ENCODE data around the gene USP21.

DNA sequence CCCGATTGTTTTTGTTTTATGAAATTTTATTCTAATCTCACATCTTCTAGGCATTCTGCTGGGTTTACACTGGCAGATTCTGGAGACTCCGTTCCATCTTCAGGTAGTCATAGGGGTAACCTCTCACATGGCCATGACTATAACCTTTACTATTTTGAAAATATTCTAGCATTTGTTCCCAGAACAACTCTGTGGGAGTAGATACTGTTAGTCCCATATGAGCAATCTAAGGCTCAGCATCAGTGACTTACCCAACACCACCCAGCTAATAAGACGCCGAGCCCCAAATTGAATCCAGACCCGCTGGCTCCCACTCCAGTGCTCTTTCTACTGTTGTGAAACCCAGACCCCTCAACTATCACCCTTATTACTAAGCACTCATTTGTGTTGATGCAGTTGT, 29.7 kb downstream of the USP21 start:
- TF ChIP-seq CTCF (IDR thresholded peaks at IDR 0.05) (no peak), SIN3A (IDR thresholded peaks at IDR 0.05; ENCODE audit: borderline replicate concordance, insufficient read depth, low read depth, low read length) (no peak), POLR2AphosphoS5 (IDR thresholded peaks at IDR 0.05; ENCODE audit: low read depth, low read length) (no peak), TCF7L2 (IDR thresholded peaks at IDR 0.05; ENCODE audit: low read depth, low read length) (no peak)
- TF ChIP-seq, protein P1, sequence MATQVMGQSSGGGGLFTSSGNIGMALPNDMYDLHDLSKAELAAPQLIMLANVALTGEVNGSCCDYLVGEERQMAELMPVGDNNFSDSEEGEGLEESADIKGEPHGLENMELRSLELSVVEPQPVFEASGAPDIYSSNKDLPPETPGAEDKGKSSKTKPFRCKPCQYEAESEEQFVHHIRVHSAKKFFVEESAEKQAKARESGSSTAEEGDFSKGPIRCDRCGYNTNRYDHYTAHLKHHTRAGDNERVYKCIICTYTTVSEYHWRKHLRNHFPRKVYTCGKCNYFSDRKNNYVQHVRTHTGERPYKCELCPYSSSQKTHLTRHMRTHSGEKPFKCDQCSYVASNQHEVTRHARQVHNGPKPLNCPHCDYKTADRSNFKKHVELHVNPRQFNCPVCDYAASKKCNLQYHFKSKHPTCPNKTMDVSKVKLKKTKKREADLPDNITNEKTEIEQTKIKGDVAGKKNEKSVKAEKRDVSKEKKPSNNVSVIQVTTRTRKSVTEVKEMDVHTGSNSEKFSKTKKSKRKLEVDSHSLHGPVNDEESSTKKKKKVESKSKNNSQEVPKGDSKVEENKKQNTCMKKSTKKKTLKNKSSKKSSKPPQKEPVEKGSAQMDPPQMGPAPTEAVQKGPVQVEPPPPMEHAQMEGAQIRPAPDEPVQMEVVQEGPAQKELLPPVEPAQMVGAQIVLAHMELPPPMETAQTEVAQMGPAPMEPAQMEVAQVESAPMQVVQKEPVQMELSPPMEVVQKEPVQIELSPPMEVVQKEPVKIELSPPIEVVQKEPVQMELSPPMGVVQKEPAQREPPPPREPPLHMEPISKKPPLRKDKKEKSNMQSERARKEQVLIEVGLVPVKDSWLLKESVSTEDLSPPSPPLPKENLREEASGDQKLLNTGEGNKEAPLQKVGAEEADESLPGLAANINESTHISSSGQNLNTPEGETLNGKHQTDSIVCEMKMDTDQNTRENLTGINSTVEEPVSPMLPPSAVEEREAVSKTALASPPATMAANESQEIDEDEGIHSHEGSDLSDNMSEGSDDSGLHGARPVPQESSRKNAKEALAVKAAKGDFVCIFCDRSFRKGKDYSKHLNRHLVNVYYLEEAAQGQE (IDR thresholded peaks at IDR 0.05; ENCODE audit: insufficient read depth in 1 of 2, low read depth in 2 of 2, low read length in 1 of 2), result no peak

All from Panc1 (cell line).